Cerebellar nuclear complex (tissue), 1 donor: ENCODE measurements around the gene RNF123.
"Not testable (repeated sequence)": the region's sequence is repeated elsewhere in the genome, so short reads cannot be mapped to it uniquely, and the experiment has no call there.

Experiments
- DNase-seq, 2 experiments: peaks; one replicate each; lab custom pipeline; 2025; lab: John Stamatoyannopoulos, UW

Gene RNF123

GRCh38 chr3:49681232-49681522 is 8.2 kb upstream of the RNF123 start:
- DNase-seq = no peak

- no peak for DNase-seq
Measured at GRCh38 chr3:49681543-49681942, 7.8 kb upstream of the RNF123 start.

GRCh38 chr3:49683162-49683561 is 6.2 kb upstream of the RNF123 start:
- DNase-seq = no peak

GRCh38 chr3:49684453-49684852 is 4.9 kb upstream of the RNF123 start:
- not testable (repeated sequence) for DNase-seq

- not testable (repeated sequence) for DNase-seq
Measured at GRCh38 chr3:49685103-49685502, 4.3 kb upstream of the RNF123 start.

GRCh38 chr3:49685846-49686245 is 3.5 kb upstream of the RNF123 start:
- not testable (repeated sequence) for DNase-seq

- not testable (repeated sequence) for DNase-seq
Measured at GRCh38 chr3:49686346-49686745, 3.0 kb upstream of the RNF123 start.

GRCh38 chr3:49686769-49687423 is 2.5 kb upstream of the RNF123 start:
- not testable (repeated sequence) for DNase-seq

GRCh38 chr3:49687424-49687795 is 1.9 kb upstream of the RNF123 start:
- DNase-seq = not testable (repeated sequence)

- DNase-seq = not testable (repeated sequence)
Measured at GRCh38 chr3:49688338-49689045, 865 bp upstream of the RNF123 start.

GRCh38 chr3:49689908-49690624 is 709 bp downstream of the RNF123 start:
- not testable (repeated sequence) for DNase-seq

GRCh38 chr3:49690856-49691255 is 1.5 kb downstream of the RNF123 start:
- DNase-seq = not testable (repeated sequence)

GRCh38 chr3:49691481-49691880 is 2.1 kb downstream of the RNF123 start:
- not testable (repeated sequence) for DNase-seq

- DNase-seq = not testable (repeated sequence)
Measured at GRCh38 chr3:49694409-49695070, 5.2 kb downstream of the RNF123 start.

- DNase-seq = not testable (repeated sequence)
Measured at GRCh38 chr3:49695350-49696015, 6.1 kb downstream of the RNF123 start.

- DNase-seq = no peak
Measured at GRCh38 chr3:49699281-49699979, 10.1 kb downstream of the RNF123 start.

GRCh38 chr3:49700014-49700413 is 10.7 kb downstream of the RNF123 start:
- DNase-seq = no peak

- DNase-seq = no peak
Measured at GRCh38 chr3:49700453-49701128, 11.2 kb downstream of the RNF123 start.

GRCh38 chr3:49701388-49702077 is 12.2 kb downstream of the RNF123 start:
- DNase-seq = no peak

- DNase-seq = no peak
Measured at GRCh38 chr3:49702672-49703071, 13.3 kb downstream of the RNF123 start.
